Immature natural killer cell (primary cell): ENCODE measurements around the gene EVA1C. TPM values are rescaled to one million over a fixed set of nuclear protein-coding genes. Genes with fewer than 3 reads are reported as not detected.
"Not testable (repeated sequence)": the region's sequence is repeated elsewhere in the genome, so short reads cannot be mapped to it uniquely, and the experiment has no call there.

Experiments used
- DNase-seq, 3 donors: peaks; one replicate each; pipeline ENCODE4 v3.0.0; 2022; ENCODE audit warnings: mixed read lengths in 1 of 3
- H3K27ac Mint-ChIP-seq, 6 donors: one replicate each; pipeline ENCODE4 v1.8.0; 2020; ENCODE audit warnings: mixed read lengths in 6 of 6, mild to moderate bottlenecking in 5 of 6, inconsistent platforms in 4 of 6, moderate library complexity in 3 of 6
- H3K27me3 Mint-ChIP-seq, 3 donors: one replicate each; pipeline ENCODE4 v1.8.0; 2020 to 2021; ENCODE audit warnings: low read depth in 3 of 3, mild to moderate bottlenecking in 3 of 3, mixed read lengths in 3 of 3, moderate library complexity in 3 of 3, inconsistent platforms in 1 of 3
- H3K36me3 Mint-ChIP-seq, 3 donors: one replicate each; pipeline ENCODE4 v1.8.0; 2020; ENCODE audit warnings: mixed read lengths in 3 of 3, inconsistent platforms in 2 of 3, mild to moderate bottlenecking in 2 of 3
- H3K4me1 Mint-ChIP-seq, 2 donors: one replicate each; pipeline ENCODE4 v1.8.0; 2020; ENCODE audit warnings: inconsistent platforms in 2 of 2, mild to moderate bottlenecking in 2 of 2, mixed read lengths in 2 of 2, moderate library complexity in 1 of 2
- H3K4me3 Mint-ChIP-seq, 5 donors: one replicate each; pipeline ENCODE4 v1.8.0; 2020; ENCODE audit warnings: mild to moderate bottlenecking in 5 of 5, mixed read lengths in 5 of 5, inconsistent platforms in 3 of 5, moderate library complexity in 3 of 5
- H3K9me3 Mint-ChIP-seq, 6 donors: one replicate each; pipeline ENCODE4 v1.8.0; 2020; ENCODE audit warnings: mild to moderate bottlenecking in 6 of 6, mixed read lengths in 6 of 6, inconsistent platforms in 4 of 6, moderate library complexity in 3 of 6
- polyA plus RNA-seq, 3 donors: library from polyadenylated mRNA; unstranded; fragments of 300-500 nt; fragmentation: Illumina TruSeq; gene quantifications; one replicate each; pipeline ENCODE4 v1.2.3, GENCODE V29; 2021

EVA1C gene
- polyA plus RNA-seq, 3 donors from 2014 or later = 9.0 to 33.8 (median 20.0) TPM

DNA sequence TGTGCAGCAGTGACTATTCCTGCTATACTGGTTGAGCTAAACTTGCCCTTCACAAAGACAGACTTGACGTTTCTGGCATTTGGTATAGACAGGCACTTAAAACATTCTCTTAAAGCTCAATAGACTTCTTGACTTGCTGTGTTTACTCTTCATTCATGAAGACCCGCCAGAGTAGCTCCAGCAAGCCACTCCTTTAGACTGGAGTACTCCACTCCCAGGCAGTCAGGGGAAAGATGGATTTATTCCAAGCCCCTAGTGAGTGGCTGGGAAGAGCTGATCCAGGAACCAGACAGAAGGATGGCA is 70.7 kb downstream of the EVA1C start:
- H3K36me3 Mint-ChIP-seq = peaks cover 6 to 9% (median 6%) of the 10 kb centered on the region in 3 donors
- no peaks in the 10 kb centered on the region for H3K9me3 Mint-ChIP-seq
- H3K4me3 Mint-ChIP-seq = peak overlapping the region in 1 of 5 donors; percentile 27
- H3K27me3 Mint-ChIP-seq = peaks cover 0 to 4% (median 2%) of the 10 kb centered on the region in 3 donors
- H3K27ac Mint-ChIP-seq = peak overlapping the region in 1 of 6 donors; percentile 34
- DNase-seq = no peak
- H3K4me1 Mint-ChIP-seq = peaks cover 50 to 60% of the 10 kb centered on the region in 2 donors

- peak in 1 of 3 donors; percentile 10 for DNase-seq
- Mint-ChIP-seq H3K27ac (peak overlapping the region in 5 of 6 donors; percentile 22 to 80 (median 36)), H3K27me3 (peaks cover 0 to 2% (median 0%) of the 10 kb centered on the region in 3 donors), H3K4me3 (peak overlapping the region; percentile 15 to 63 (median 51)), H3K9me3 (no peaks in the 10 kb centered on the region), H3K36me3 (peaks cover 12 to 13% (median 13%) of the 10 kb centered on the region in 3 donors), H3K4me1 (peaks cover 44 to 47% of the 10 kb centered on the region in 2 donors)
Observed at GRCh38 chr21:32484706-32485380, 72.3 kb downstream of the EVA1C start.

- H3K27ac Mint-ChIP-seq = no peak overlapping the region
- H3K4me3 Mint-ChIP-seq = no peak overlapping the region
- no peaks in the 10 kb centered on the region for H3K9me3 Mint-ChIP-seq
- peaks cover 0 to 2% (median 0%) of the 10 kb centered on the region in 3 donors for H3K27me3 Mint-ChIP-seq
- H3K4me1 Mint-ChIP-seq = peaks cover 10 to 12% of the 10 kb centered on the region in 2 donors
- H3K36me3 Mint-ChIP-seq = peaks cover 16 to 28% (median 25%) of the 10 kb centered on the region in 3 donors
- no peak for DNase-seq
Observed at GRCh38 chr21:32492376-32492775, 79.9 kb downstream of the EVA1C start.

DNA sequence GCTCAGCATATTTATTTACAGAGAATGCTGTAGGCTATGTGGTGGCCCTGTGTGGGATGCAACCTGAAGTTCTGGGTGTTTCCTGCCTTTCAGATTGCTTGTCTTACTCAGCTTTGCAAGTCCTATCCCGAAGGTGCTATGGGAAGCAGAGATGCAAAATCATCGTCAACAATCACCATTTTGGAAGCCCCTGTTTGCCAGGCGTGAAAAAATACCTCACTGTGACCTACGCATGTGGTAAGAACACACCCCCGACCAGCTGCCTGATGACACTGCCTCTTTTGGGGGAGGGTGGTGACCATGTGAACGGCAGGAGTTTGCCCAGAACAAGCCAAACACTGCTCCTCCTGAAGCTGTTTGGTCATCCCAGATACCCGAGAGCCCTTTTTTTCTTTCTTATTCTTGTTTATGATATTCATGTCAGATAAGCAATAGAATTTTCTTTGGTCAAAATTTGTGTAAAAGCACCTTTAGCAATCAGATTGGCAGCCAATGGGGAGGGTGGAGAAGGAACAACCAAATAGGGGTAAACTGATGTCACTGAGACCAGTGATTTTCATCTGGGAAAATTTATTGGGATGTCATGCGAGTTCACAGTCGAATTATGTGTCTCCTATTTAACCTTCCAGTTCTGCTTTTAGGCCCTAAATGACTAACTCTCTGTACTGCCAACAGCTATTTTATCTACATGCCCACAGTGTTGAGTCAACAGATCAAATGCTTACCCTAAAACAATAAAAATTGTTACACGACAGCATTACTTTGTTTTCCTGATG is 82.6 kb downstream of the EVA1C start:
- peak in 1 of 3 donors; percentile 11 for DNase-seq
- H3K27ac Mint-ChIP-seq = peak overlapping the region in 2 of 6 donors; percentile 32 to 44
- H3K27me3 Mint-ChIP-seq = peaks cover 0 to 5% (median 0%) of the 10 kb centered on the region in 3 donors

GRCh38 chr21:32496568-32496967 is 84.1 kb downstream of the EVA1C start:
- Mint-ChIP-seq H3K36me3 (peaks cover 25 to 30% (median 29%) of the 10 kb centered on the region in 3 donors), H3K4me1 (peaks cover 3 to 29% of the 10 kb centered on the region in 2 donors), H3K27ac (peak overlapping the region in 2 of 6 donors; percentile 13 to 41), H3K9me3 (peaks cover 0 to 2% (median 0%) of the 10 kb centered on the region in 6 donors), H3K4me3 (no peak overlapping the region), H3K27me3 (peaks cover 0 to 3% (median 0%) of the 10 kb centered on the region in 3 donors)
- DNase-seq = no peak

More for the DNA sequence above, 82.6 kb downstream of the EVA1C start:
- H3K36me3 Mint-ChIP-seq = peaks cover 25 to 33% (median 29%) of the 10 kb centered on the region in 3 donors
- H3K9me3 Mint-ChIP-seq = no peaks in the 10 kb centered on the region
- H3K4me3 Mint-ChIP-seq = no peak overlapping the region
- H3K4me1 Mint-ChIP-seq = peaks cover 8 to 29% of the 10 kb centered on the region in 2 donors

GRCh38 chr21:32499249-32500055 is 86.9 kb downstream of the EVA1C start:
- peaks cover 0 to 2% (median 0%) of the 10 kb centered on the region in 6 donors for H3K9me3 Mint-ChIP-seq
- peak overlapping the region in 2 of 6 donors; percentile 30 to 45 for H3K27ac Mint-ChIP-seq
- peaks cover 0 to 29% of the 10 kb centered on the region in 2 donors for H3K4me1 Mint-ChIP-seq
- H3K36me3 Mint-ChIP-seq = peaks cover 25 to 40% (median 36%) of the 10 kb centered on the region in 3 donors
- peaks cover 0 to 3% (median 2%) of the 10 kb centered on the region in 3 donors for H3K27me3 Mint-ChIP-seq
- no peak for DNase-seq
- no peak overlapping the region for H3K4me3 Mint-ChIP-seq

GRCh38 chr21:32503641-32504040 is 91.1 kb downstream of the EVA1C start:
- Mint-ChIP-seq H3K36me3 (peaks cover 10 to 27% (median 26%) of the 10 kb centered on the region in 3 donors), H3K4me1 (peaks cover 0 to 10% of the 10 kb centered on the region in 2 donors)
- H3K27ac Mint-ChIP-seq, DNase-seq, H3K4me3 Mint-ChIP-seq, H3K9me3 Mint-ChIP-seq, H3K27me3 Mint-ChIP-seq: not testable (repeated sequence)

GRCh38 chr21:32505767-32506166 is 93.3 kb downstream of the EVA1C start:
- peak overlapping the region in 1 of 6 donors; percentile 48 for H3K27ac Mint-ChIP-seq
- H3K27me3 Mint-ChIP-seq, H3K9me3 Mint-ChIP-seq, DNase-seq, H3K4me3 Mint-ChIP-seq, H3K4me1 Mint-ChIP-seq: not testable (repeated sequence)
- peaks cover 12 to 29% (median 22%) of the 10 kb centered on the region in 3 donors for H3K36me3 Mint-ChIP-seq

DNA sequence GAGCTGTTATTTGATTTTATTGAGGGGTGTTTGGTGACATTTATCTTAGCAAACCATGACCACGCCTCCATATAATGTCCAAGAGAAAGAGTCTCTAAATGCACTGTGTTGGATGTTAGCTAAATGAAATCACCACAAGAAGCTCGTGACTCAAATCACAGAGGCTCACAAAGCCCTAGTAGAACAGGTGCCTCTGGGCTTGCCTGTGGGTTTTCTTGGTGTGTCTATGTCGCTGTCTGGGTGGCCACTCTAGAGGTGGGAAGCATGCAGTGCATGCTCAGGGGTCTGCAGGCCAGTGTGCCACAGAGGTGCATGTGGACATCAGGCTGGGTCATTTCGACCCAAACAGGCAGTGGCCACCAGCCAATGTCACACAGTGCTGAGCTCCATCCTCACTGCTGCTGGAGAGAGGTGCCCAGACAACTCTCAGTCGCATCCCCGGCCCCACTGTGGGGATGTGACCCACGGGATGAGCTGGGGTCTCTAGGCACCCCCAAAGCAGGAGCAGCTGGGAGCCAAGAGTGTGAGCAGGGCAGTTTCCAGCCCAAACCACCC is 94.0 kb downstream of the EVA1C start:
- not testable (repeated sequence) for H3K4me3 Mint-ChIP-seq, H3K27me3 Mint-ChIP-seq, H3K4me1 Mint-ChIP-seq, H3K9me3 Mint-ChIP-seq, DNase-seq
- H3K27ac Mint-ChIP-seq = peak overlapping the region in 2 of 6 donors; percentile 17 to 40
- peaks cover 12 to 26% (median 23%) of the 10 kb centered on the region in 3 donors for H3K36me3 Mint-ChIP-seq

GRCh38 chr21:32507342-32507919 is 94.9 kb downstream of the EVA1C start:
- no peaks in the 10 kb centered on the region for H3K9me3 Mint-ChIP-seq
- no peak for DNase-seq
- no peak overlapping the region for H3K4me3 Mint-ChIP-seq
- peak overlapping the region in 4 of 6 donors; percentile 13 to 48 (median 22) for H3K27ac Mint-ChIP-seq
- H3K4me1 Mint-ChIP-seq = peaks cover 5 to 7% of the 10 kb centered on the region in 2 donors
- peaks cover 12 to 26% (median 25%) of the 10 kb centered on the region in 3 donors for H3K36me3 Mint-ChIP-seq
- H3K27me3 Mint-ChIP-seq = peaks cover 0 to 3% (median 0%) of the 10 kb centered on the region in 3 donors

GRCh38 chr21:32508036-32508435 is 95.5 kb downstream of the EVA1C start:
- not testable (repeated sequence) for H3K4me1 Mint-ChIP-seq, DNase-seq, H3K9me3 Mint-ChIP-seq, H3K4me3 Mint-ChIP-seq, H3K27me3 Mint-ChIP-seq
- H3K27ac Mint-ChIP-seq = peak overlapping the region in 4 of 6 donors; percentile 13 to 48 (median 26)
- peaks cover 12 to 26% (median 25%) of the 10 kb centered on the region in 3 donors for H3K36me3 Mint-ChIP-seq

GRCh38 chr21:32508558-32508957 is 96.1 kb downstream of the EVA1C start:
- H3K36me3 Mint-ChIP-seq = peaks cover 12 to 25% (median 24%) of the 10 kb centered on the region in 3 donors
- no peak overlapping the region for H3K4me3 Mint-ChIP-seq
- DNase-seq = no peak
- H3K27ac Mint-ChIP-seq = peak overlapping the region in 1 of 6 donors; percentile 36
- peaks cover 0 to 3% (median 0%) of the 10 kb centered on the region in 3 donors for H3K27me3 Mint-ChIP-seq
- peaks cover 5 to 7% of the 10 kb centered on the region in 2 donors for H3K4me1 Mint-ChIP-seq
- H3K9me3 Mint-ChIP-seq = no peaks in the 10 kb centered on the region

DNA sequence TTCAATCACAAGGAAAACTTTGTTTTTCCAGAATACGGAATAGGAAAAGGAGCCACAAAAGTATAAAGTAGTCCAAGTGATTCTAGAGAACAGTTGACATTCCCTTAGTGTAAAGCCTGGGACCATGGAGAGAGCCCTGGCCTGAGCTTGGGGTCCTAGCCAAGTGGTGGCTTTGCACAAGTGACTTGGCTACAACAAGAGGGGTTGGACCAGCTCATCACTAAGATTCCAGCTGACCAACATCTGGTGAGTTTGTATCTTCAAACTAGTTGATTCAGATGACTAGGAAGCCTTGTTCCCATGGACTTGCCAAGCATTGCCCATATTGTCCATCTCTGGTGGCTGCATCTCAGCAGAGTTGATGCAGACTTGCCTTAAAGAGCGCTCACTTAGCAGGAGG is 96.5 kb downstream of the EVA1C start:
- H3K4me1 Mint-ChIP-seq, H3K27ac Mint-ChIP-seq, H3K4me3 Mint-ChIP-seq, H3K27me3 Mint-ChIP-seq, H3K9me3 Mint-ChIP-seq, DNase-seq: not testable (repeated sequence)
- H3K36me3 Mint-ChIP-seq = peaks cover 12 to 21% (median 20%) of the 10 kb centered on the region in 3 donors
